Activated naive CD8-positive, alpha-beta T cell treated with anti-CD3 and anti-CD28 coated beads for 36 hours (primary cell): ENCODE measurements around the gene TCEANC. TPM values are rescaled to one million over a fixed set of nuclear protein-coding genes. Genes with fewer than 3 reads are reported as not detected.
"Not testable (repeated sequence)": the region's sequence is repeated elsewhere in the genome, so short reads cannot be mapped to it uniquely, and the experiment has no call there.

Source experiments
- DNase-seq: peaks from one replicate; pipeline ENCODE4 v3.0.0; 2021
- H3K27ac Mint-ChIP-seq: one replicate; pipeline ENCODE4 v1.8.0; 2022; ENCODE audit warnings: mild to moderate bottlenecking, moderate library complexity, mixed read lengths
- H3K27me3 Mint-ChIP-seq: one replicate; pipeline ENCODE4 v1.8.0; 2022; ENCODE audit warnings: mild to moderate bottlenecking, mixed read lengths
- H3K36me3 Mint-ChIP-seq: one replicate; pipeline ENCODE4 v1.8.0; 2021; ENCODE audit warnings: mild to moderate bottlenecking, mixed read lengths
- H3K4me1 Mint-ChIP-seq: one replicate; pipeline ENCODE4 v1.8.0; 2021; ENCODE audit warnings: mixed read lengths
- H3K4me3 Mint-ChIP-seq: one replicate; pipeline ENCODE4 v1.8.0; 2022; ENCODE audit warnings: mild to moderate bottlenecking, moderate library complexity, mixed read lengths
- H3K9me3 Mint-ChIP-seq: one replicate; pipeline ENCODE4 v1.8.0; 2022; ENCODE audit warnings: mixed read lengths
- total RNA-seq, 2 experiments: library from RNA; stranded (reverse); gene quantifications; one replicate each; pipeline ENCODE4 v1.2.3, GENCODE V29; 2021

The TCEANC gene, protein sequence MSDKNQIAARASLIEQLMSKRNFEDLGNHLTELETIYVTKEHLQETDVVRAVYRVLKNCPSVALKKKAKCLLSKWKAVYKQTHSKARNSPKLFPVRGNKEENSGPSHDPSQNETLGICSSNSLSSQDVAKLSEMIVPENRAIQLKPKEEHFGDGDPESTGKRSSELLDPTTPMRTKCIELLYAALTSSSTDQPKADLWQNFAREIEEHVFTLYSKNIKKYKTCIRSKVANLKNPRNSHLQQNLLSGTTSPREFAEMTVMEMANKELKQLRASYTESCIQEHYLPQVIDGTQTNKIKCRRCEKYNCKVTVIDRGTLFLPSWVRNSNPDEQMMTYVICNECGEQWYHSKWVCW
- under 1 TPM; 0.84 to 0.89 TPM for total RNA-seq

DNA sequence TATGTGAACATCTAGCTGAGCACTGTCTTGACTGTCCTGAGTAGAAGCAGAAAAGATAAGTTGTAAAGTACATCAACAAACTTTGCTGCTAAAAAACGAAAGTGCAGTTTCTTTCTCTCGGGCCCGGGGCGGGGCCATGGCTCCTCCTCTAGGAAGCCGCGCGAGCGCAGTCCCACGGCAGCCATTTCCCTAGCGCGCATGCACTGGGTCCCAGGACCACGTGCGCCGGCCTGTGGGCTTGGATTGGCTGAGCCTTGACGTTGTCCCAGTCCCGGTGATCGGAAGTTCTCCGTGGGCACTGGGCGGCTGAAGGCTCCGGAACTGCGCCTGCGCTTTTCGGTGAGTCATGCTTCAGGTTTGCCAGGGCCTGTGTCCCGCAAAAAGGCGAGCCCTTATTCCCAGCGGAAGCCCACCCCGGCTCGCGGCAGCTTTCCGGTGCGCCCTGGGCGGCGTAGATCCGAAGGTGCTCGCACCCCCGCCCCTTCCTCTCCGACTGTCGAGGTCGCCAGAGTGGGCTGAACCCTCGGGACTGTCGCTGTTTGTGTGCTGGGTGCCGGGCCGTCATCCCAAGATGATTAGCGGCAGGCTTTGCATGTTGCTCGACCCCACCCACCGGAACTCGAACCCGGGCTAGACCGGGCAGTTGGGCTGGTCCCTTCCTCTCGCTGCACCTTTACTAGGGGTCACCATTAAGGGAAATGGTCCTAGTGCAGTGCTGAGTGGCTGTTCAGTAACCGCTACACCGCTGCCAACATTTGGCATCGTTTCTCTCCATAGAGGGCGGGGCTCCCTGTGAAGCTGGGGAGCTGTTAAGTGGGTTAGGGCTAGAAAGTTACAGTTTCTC lies at the start of gene TCEANC:
TCEANC (plus strand) TSS at position 292 of the 844 bp plus-strand sequence. CDS start 9,368 bp downstream, outside the sequence.
- Mint-ChIP-seq H3K27me3 (no peaks in the 10 kb centered on the region), H3K36me3 (no peaks in the 10 kb centered on the region)

GRCh38 chrX:13605611-13606010 lies 47.3 kb upstream of the TCEANC start:
- Mint-ChIP-seq H3K4me1 (no peaks in the 10 kb centered on the region), H3K9me3 (no peaks in the 10 kb centered on the region), H3K4me3 (no peak overlapping the region), H3K27me3 (peaks cover 3% of the 10 kb centered on the region), H3K27ac (no peak overlapping the region), H3K36me3 (no peaks in the 10 kb centered on the region)
- DNase-seq, result no peak

More for the DNA sequence above, at the start of gene TCEANC:
- DNase-seq, result peak; percentile 92
- Mint-ChIP-seq H3K4me3 (peak within 1 kb of the TSS; percentile 84), H3K27ac (peak within 1 kb of the TSS; percentile 91), H3K9me3 (no peaks in the 10 kb centered on the region), H3K4me1 (peaks cover 3% of the 10 kb centered on the region)

DNA sequence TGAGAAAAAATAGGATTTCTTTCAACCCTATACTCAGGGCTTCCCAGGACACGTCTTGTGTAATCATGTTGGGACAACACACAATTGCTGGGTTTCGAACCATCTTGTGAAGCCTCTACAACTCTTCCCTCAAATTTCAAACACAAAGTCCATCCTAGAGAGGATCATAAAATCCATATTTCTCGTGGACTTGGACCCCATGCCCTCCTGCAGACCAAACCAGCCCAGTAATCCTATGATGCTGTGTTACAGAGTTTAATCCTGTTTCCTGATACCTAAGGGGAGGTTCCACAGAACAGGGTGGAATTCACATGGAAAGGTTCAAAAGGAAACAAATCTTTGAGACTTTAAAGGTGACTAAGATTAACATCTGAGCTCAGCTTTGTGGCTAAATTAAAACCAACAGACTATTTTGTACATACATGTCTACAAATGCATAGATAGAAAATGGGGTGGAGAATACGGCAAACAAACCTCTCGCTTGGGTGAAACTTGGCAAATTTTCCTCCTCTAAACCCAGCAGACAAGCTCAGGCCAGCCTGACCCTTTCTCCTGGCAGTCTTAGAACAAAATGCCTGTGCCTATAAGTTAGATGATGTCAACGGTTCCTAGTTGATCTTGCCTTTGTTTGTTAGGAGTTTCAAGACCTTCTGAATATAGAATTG lies 45.5 kb upstream of the TCEANC start:
- Mint-ChIP-seq H3K27me3 (peaks cover 3% of the 10 kb centered on the region), H3K9me3 (no peaks in the 10 kb centered on the region), H3K27ac (no peak overlapping the region), H3K4me3 (no peak overlapping the region), H3K4me1 (no peaks in the 10 kb centered on the region), H3K36me3 (no peaks in the 10 kb centered on the region)
- DNase-seq, result no peak

DNA sequence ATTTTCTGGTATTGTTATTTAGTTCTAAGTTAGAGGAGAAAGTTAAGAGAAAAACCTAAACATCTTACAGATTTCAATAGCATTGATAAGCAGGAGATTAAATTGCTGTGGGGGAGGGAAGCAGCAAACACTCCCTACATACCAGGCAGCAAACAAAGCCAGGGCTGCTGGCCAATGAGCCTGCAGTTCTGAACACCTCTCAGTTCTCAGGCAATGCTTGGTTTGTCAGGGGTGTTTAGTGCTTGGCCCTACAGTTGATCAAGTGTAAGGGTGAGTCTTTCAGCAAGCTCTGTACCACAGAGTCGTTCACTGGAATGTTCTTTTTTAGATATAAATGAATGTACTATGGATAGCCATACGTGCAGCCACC lies 45.0 kb upstream of the TCEANC start:
- H3K9me3 Mint-ChIP-seq, result no peaks in the 10 kb centered on the region
- H3K4me3 Mint-ChIP-seq, result no peak overlapping the region
- H3K36me3 Mint-ChIP-seq, result no peaks in the 10 kb centered on the region
- no peaks in the 10 kb centered on the region for H3K4me1 Mint-ChIP-seq
- no peak overlapping the region for H3K27ac Mint-ChIP-seq
- DNase-seq, result no peak
- H3K27me3 Mint-ChIP-seq, result peaks cover 3% of the 10 kb centered on the region

DNA sequence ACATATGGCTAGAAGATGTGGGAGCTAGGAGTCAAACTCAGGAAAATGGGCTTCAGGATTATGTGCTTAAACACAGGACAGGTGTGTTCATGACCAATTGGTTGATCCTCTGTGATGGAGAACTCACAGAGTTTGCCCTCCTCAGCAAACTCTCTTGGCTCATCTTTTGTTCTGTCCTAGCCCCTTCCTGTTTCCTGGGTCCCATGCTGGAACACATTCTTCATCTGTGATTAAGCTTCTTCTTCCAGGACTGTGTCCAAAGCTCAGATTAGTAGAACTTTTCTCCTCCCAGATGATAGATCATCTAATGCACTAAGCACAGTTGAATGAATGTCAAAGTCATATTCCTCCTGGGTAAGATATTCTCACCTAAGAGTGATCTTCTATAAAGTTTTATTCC lies 38.8 kb upstream of the TCEANC start:
- H3K36me3 Mint-ChIP-seq, result no peaks in the 10 kb centered on the region
- no peak overlapping the region for H3K4me3 Mint-ChIP-seq
- no peaks in the 10 kb centered on the region for H3K9me3 Mint-ChIP-seq
- H3K27me3 Mint-ChIP-seq, result no peaks in the 10 kb centered on the region
- no peak overlapping the region for H3K27ac Mint-ChIP-seq
- H3K4me1 Mint-ChIP-seq, result peaks cover 2% of the 10 kb centered on the region
- DNase-seq, result no peak

- Mint-ChIP-seq H3K27me3 (no peaks in the 10 kb centered on the region), H3K36me3 (no peaks in the 10 kb centered on the region), H3K4me1 (peaks cover 9% of the 10 kb centered on the region), H3K9me3 (no peaks in the 10 kb centered on the region), H3K27ac (no peak overlapping the region), H3K4me3 (no peak overlapping the region)
- no peak for DNase-seq
These were observed 32.7 kb upstream of the TCEANC start for GRCh38 chrX:13620207-13620606.

GRCh38 chrX:13622401-13622964 lies 30.5 kb upstream of the TCEANC start:
- Mint-ChIP-seq H3K27ac (no peak overlapping the region), H3K9me3 (no peaks in the 10 kb centered on the region), H3K27me3 (no peaks in the 10 kb centered on the region), H3K4me3 (no peak overlapping the region), H3K4me1 (peaks cover 8% of the 10 kb centered on the region), H3K36me3 (no peaks in the 10 kb centered on the region)
- no peak for DNase-seq

- Mint-ChIP-seq H3K27me3 (no peaks in the 10 kb centered on the region), H3K4me1 (no peaks in the 10 kb centered on the region), H3K36me3 (no peaks in the 10 kb centered on the region), H3K4me3 (no peak overlapping the region), H3K9me3 (no peaks in the 10 kb centered on the region), H3K27ac (no peak overlapping the region)
- no peak for DNase-seq
These were observed 25.6 kb upstream of the TCEANC start for GRCh38 chrX:13627306-13627705.

DNA sequence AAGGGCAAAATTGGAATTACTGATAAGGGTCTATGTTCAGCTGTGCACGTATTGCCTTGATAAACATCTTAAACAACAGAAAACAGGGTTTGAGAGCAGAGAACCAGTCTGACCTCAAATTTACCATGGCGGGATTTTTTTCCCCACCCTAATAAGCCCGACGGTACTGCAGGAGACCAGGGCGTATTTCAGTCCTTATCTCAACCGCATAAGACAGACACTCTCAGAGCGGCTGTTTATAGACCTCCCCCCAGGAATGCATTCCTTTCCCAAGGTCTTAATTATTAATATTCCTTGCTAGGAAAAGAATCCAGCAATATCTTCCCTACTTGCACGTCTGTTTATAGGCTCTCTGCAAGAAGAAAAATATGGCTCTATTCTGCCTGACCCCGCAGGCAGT lies 15.7 kb upstream of the TCEANC start:
- not testable (repeated sequence) for H3K27ac Mint-ChIP-seq, DNase-seq, H3K27me3 Mint-ChIP-seq, H3K36me3 Mint-ChIP-seq, H3K4me1 Mint-ChIP-seq, H3K4me3 Mint-ChIP-seq
- peaks cover 12% of the 10 kb centered on the region for H3K9me3 Mint-ChIP-seq

- no peak overlapping the region for H3K27ac Mint-ChIP-seq
- no peak for DNase-seq
- no peaks in the 10 kb centered on the region for H3K36me3 Mint-ChIP-seq
- H3K9me3 Mint-ChIP-seq, result peaks cover 12% of the 10 kb centered on the region
- no peaks in the 10 kb centered on the region for H3K27me3 Mint-ChIP-seq
- H3K4me3 Mint-ChIP-seq, result no peak overlapping the region
- no peaks in the 10 kb centered on the region for H3K4me1 Mint-ChIP-seq
These were observed 14.9 kb upstream of the TCEANC start for GRCh38 chrX:13638021-13638420.

DNA sequence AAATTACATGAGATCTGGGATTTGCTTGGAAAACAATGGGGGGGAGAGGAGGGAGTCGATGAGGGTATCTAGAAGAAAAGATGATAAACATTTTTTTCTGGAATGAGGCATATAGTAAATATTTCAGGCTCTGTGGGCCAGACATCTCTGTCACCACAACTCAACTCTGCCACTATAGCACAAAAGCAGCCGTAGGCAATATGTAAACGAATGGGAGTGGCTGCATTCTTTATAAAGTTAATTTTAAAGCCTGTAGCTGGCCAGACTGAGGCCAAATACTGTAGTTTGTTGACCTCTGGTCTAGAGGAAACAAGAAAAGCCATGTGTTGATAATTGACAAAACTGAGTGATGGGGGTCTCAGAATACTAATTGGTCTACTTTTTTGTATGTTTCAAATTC lies 14.1 kb upstream of the TCEANC start:
- Mint-ChIP-seq H3K4me3 (no peak overlapping the region), H3K27me3 (no peaks in the 10 kb centered on the region), H3K27ac (no peak overlapping the region), H3K36me3 (no peaks in the 10 kb centered on the region), H3K4me1 (no peaks in the 10 kb centered on the region), H3K9me3 (peaks cover 12% of the 10 kb centered on the region)
- no peak for DNase-seq

- DNase-seq, H3K4me1 Mint-ChIP-seq, H3K9me3 Mint-ChIP-seq, H3K36me3 Mint-ChIP-seq, H3K27me3 Mint-ChIP-seq, H3K27ac Mint-ChIP-seq, H3K4me3 Mint-ChIP-seq: not testable (repeated sequence)
These were observed 11.3 kb upstream of the TCEANC start for GRCh38 chrX:13641684-13642083.

DNA sequence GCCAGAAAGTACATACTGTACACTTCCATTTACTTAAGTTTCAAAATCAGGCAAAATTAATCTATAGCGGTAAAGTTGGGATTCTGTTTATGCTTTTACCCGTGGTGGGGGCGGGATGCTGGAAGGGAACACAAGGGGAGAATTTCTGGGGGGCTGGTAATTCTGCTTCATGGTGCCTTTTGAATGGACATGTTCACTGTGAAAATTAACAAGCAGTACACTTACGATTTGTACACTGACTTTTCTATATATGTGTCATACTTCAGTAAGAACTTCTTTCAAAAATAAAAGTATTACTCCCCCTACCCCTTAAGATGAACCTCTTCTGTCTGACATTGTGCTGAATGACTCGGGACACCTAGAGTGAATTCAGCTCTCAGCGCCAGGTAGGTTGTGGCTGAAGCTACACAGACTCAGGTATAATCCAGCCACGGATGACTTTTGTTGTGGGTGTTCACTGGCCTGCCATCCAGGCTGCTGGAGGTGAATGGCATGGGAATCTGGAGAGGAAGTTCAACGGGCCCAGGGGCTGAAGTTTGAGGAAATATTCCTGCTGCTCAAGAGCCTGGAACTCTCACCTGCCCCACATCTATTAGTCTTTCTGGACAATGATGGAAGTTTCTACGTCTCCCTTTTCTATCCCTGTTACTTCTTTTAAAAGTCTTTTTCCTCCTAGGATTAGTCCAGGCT lies 7.3 kb upstream of the TCEANC start:
- Mint-ChIP-seq H3K36me3 (no peaks in the 10 kb centered on the region), H3K27ac (no peak overlapping the region), H3K4me1 (peaks cover 3% of the 10 kb centered on the region), H3K27me3 (no peaks in the 10 kb centered on the region), H3K9me3 (no peaks in the 10 kb centered on the region), H3K4me3 (no peak overlapping the region)
- DNase-seq, result no peak

DNA sequence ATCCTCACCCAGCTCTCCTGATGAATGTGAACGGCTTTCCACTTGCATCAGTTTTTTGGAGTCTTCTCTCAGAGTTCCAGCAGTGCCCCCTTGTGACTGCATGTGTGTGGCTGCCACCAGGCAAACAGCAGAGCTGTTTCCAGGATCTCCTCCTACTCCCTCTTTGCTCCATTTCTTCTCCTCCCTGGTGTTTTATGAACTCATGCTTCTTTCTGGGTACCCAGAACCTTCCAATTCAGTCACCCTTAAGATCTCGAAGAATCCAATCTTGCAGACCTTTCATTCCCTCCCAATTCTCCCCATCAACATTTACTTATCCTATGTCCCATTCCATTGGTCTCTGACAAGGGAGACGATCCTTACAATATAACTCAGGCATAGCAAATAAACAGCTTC lies 6.8 kb upstream of the TCEANC start:
- peak; percentile 31 for DNase-seq
- H3K4me3 Mint-ChIP-seq, result no peak overlapping the region
- no peaks in the 10 kb centered on the region for H3K9me3 Mint-ChIP-seq
- H3K4me1 Mint-ChIP-seq, result peaks cover 3% of the 10 kb centered on the region
- H3K27me3 Mint-ChIP-seq, result no peaks in the 10 kb centered on the region
- no peak overlapping the region for H3K27ac Mint-ChIP-seq
- no peaks in the 10 kb centered on the region for H3K36me3 Mint-ChIP-seq
